Measurements from ENCODE around the gene TMEM181.
"Not testable (repeated sequence)": the region's sequence is repeated elsewhere in the genome, so short reads cannot be mapped to it uniquely, and the experiment has no call there.

TMEM181 gene

GRCh38 chr6:158538741-158539140, 21.1 kb upstream of the TMEM181 start:
- DNase-seq, result no peak

DNA sequence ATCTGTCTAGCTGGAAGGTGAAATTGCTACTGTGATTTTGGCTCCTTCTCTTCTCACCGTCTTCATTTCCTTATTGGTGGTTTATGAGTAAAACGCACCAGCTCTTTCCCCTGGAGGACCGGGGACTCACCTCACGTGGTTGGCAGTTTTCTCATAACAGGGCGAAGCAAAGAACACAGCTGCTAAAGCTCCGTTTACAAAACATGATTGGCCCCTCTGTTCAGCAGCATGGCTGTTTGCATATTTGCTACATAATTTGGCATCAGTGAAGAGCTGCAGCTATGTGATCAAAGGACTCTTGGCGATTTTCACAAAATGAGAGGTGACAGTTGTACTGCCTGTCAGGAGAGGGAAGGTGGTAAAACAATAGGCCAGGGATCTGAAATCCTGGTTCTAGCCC, 20.5 kb upstream of the TMEM181 start:
- DNase-seq, result no peak

GRCh38 chr6:158539881-158540280, 20.0 kb upstream of the TMEM181 start:
- DNase-seq, result no peak

DNA sequence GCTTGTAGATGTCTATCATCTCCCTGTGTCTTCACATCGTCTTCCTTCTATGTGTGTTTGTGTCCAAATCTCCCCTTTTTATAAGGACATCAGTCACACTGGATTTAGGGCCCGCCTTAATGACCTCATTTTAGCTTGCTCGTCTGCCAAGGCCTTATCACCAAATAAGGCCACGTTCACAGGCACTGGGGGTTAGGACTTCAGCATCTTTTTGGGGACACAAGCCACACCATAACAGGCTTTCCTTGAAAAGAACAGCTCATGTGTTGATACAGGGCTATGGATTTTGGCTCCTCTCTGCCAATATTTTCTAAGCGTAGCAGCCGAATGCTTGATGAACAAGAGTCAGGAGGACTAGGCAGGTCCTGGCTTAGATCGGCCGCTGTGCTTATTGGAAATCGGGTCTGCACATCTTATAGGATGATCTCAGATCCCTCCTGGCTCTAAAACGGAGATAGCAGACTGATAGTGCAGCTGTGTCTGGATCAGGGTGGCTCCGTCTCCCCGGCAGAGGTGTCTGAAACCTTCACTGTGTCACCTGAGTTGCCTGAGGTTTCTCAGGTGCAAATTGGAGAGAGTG, 16.2 kb upstream of the TMEM181 start:
- DNase-seq, result no peak

DNA sequence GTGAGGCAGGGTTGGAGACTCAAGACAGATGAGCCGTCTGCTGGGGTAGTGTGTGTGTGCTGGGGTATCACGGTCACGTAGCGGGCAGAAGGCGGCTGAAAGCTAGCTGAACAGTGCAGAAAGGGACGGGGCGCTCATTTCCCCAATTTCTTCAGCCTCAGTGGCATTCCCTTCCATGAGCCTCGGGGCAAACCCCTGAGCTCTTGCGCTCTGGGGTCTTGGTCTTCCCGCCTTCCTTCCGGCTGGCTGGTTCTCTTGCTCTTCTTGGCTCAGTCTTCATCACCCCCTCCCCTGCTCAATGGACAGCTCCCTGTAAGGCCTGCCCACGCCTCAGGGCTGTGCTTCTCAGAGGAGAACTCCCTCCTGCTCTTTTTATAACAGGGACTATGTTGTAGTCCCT, 15.5 kb upstream of the TMEM181 start:
- DNase-seq, result no peak

- no peak for DNase-seq
Measured at GRCh38 chr6:158545043-158545966, 14.6 kb upstream of the TMEM181 start.

- no peak for DNase-seq
Measured at GRCh38 chr6:158548418-158549161, 11.3 kb upstream of the TMEM181 start.

- no peak for DNase-seq
Measured at GRCh38 chr6:158552055-158552795, 7.7 kb upstream of the TMEM181 start.

- no peak for DNase-seq
Measured at GRCh38 chr6:158552796-158553138, 7.1 kb upstream of the TMEM181 start.

DNA sequence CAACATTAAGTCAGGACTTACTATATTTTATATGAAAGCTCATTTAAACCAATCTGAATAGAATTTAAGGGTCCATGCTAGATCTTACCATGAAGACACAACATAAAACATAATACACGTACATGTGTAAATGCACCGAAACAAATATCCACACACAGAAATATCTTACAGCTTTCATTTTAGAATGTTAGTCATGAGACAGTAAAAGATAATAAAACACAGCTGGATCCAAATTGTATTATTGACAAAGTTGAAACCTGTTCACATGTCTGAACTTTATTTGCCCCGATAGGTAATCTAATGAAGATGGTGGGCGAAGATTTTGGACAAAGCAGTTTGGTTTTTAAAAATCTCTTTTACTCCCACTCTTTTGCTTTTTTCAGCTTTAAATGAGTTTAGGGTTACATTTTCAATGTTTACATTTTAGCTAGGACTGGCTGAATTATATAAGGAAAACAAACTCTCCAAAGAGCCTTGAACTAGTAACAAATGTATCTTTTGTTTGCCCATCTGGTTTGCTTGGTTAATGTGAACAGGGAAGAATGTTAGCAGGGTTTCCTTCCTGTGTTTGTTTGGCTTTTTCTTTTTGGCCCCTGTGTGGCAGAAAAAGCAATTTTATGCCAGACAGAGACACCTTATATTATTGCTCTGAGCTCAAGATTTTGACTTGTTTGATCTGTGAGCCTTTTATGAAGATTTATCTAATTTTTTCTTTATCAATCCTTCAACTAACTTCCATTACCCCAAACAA, 5.1 kb upstream of the TMEM181 start:
- no peak for DNase-seq

- no peak for DNase-seq
Measured at GRCh38 chr6:158556113-158556512, 3.8 kb upstream of the TMEM181 start.

GRCh38 chr6:158557110-158557509, 2.8 kb upstream of the TMEM181 start:
- DNase-seq, result not testable (repeated sequence)

- no peak for DNase-seq
Measured at GRCh38 chr6:158557927-158558326, 2.0 kb upstream of the TMEM181 start.

- no peak for DNase-seq
Measured at GRCh38 chr6:158558415-158559306, 1.2 kb upstream of the TMEM181 start.

DNA sequence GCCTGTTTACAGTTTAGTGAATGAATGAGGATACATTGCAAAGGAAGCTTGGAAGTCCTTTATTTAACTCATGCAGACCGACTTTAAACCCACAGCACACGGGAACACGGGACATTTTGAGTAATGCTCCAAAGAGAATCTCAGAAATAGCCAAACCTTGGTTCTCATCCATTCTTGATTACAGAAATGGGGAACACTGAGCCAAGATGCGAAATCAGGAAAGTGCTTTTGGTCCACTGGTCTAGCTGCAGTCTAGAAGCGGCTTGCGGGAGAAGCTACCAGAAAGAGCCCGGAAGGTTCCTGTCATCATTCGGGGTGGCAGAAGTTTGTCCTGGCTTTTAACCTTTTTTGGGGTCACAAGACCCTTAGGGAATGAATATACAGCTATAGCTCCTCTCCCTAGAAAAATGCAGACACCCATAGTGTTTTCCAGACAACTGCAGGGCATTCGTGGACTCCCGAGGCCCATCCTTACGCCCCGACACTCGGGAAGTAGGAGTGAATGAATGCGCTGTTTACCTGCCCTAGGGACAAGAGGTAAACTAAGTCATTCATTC, 475 bp upstream of the TMEM181 start:
- DNase-seq, result no peak

DNA sequence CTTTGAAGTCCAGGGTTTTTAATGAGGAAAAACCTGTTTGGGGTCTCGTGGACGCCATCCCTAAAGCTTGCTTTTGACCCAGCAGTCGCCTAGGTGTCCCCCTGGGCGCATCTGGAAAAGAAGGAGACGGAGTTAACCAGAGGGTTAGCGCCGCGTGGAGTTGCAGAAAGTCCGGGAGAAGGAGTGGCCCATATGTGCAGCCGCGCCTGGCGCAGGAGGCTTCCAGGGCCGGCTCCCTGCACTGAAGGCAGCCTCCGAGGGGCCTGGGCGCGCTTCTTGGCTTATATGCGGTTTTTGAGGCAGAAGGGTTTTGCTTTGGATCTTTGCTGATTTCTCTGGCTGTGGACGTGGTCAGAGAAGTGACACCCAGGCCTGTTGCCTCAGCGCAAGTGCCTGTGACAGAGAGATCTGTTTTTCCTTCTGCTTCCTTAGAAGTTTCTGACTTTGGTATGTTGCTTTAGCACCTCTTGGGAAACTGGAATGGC, 987 bp downstream of the TMEM181 start:
- DNase-seq, result no peak

DNA sequence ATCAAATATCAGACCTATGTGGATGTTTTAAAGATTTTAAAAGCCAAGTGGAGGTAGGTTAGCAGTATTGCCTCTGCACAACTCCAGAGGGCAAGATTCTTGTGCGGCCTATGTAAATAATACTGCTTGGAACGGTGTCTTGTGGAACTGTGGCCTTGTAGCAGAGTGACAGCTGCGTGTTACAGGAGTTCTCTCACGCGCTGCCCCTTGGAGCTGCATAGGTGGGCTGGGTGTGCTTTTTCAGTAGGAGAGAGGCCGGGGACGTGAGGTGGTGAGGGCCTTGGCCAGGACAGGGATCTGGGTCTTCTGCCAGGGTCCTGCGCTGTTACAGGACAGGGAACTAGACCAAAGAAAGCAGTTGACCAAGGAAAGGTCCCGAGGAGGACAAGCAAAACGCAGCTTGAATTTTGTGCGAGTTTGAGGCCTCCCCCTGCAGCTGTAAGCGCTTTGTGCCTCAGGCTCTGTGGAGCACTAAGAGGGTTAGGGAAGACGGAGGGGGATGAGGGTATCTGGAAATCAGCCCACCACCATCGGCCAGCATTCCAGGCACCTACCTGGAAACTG, 1.5 kb downstream of the TMEM181 start:
- no peak for DNase-seq

GRCh38 chr6:158561938-158562337, 2.0 kb downstream of the TMEM181 start:
- no peak for DNase-seq

DNA sequence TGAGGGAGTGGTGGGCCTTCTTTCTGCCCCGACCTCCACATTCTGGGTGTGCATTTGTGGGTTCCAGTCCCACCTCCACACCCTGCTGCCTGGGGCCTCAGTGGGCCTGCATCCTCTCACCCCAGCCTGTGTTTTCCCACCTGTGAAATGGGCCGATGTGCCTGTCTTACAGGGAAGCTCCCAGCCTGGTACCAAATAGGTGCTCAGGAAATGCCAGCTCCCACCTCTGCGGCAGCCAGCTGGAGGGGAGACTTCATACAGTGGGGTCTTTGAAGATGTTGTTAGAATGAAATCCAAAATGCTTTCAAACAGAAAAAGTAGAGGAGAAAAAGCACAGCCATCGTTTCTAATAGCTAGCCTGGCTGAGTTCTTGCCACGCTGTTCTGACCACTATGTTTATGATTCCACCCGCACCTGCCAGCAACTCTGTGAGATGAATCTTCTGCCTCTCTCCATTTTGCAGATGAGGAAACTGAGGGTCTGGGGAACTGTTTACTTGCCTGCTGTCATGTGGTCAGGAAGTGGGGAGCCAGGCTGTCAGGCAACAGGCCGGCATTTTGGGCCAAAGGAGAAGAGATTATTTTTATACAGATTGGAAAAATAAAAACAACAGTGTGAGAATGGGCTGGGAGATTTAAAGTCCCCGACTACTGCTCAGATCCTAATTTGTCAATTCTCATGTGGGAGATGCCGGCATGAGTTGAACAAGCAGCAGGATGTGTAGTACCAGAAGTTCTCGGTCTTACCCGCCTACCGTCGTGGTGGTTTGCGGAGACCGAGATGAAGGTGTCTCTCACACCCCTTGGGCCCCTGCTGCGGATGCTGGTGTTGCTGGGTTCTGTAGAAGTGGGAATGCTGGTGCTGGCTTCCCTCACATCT, 4.6 kb downstream of the TMEM181 start:
- no peak for DNase-seq

DNA sequence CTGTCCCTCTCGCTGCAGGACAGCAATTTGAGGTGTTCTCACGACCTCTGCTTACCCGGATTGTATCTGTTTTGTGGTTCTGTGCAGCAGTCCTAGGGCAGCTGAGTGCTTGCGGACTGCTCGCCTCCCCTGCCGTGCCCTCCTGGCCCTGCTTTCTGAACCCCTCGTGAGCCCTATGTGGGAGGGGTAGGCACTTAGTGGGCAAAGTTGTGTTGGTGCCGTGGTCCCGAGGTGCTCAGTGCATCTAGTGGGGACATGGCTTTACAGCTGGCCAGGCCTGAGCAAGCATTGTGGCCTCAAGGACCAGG, 5.2 kb downstream of the TMEM181 start:
- DNase-seq, result no peak

Data from GOT3 (cell line).